OCI-LY3 (cell line): ENCODE measurements around the gene ZFAND3.

Experiments used
- H2AFZ ChIP-seq: fragments of 200-600, 300-600 bp; shearing (Covaris generic); 2 replicates; pipeline ENCODE4 v1.6.0; 2014; ENCODE audit warnings: antibody characterized with exemption, low read depth, low read length
- H3K27ac ChIP-seq: fragments of 200-600, 300-600 bp; sonication (generic); 2 replicates; pipeline ENCODE4 v1.5.1; 2014; ENCODE audit warnings: mild to moderate bottlenecking, low read length, moderate library complexity, mixed read lengths
- H3K27me3 ChIP-seq: fragments of 200-600, 300-600 bp; sonication (generic); 2 replicates; pipeline ENCODE4 v1.6.1; 2014; ENCODE audit warnings: low read depth, low read length, mixed read lengths
- H3K36me3 ChIP-seq: fragments of 200-600, 300-600 bp; sonication (generic); replicated peaks from 2 replicates; pipeline ENCODE3; 2014; ENCODE audit warnings: low read depth, low read length, mixed read lengths
- H3K4me1 ChIP-seq: fragments of 300-600, 200-600 bp; sonication (generic); 2 replicates; pipeline ENCODE4 v1.6.1; 2014; ENCODE audit warnings: low read length, mixed read lengths
- H3K4me2 ChIP-seq: fragments of 200-600, 300-600 bp; sonication (generic); 2 replicates; pipeline ENCODE4 v1.6.1; 2014; ENCODE audit warnings: low read length, mixed read lengths
- H3K4me3 ChIP-seq: fragments of 300-600, 200-600 bp; sonication (generic); 2 replicates; pipeline ENCODE4 v1.5.1; 2014; ENCODE audit warnings: antibody characterized with exemption, mild to moderate bottlenecking, low read length, moderate library complexity
- H3K79me2 ChIP-seq: fragments of 300-600, 200-600 bp; shearing (Covaris generic); 2 replicates; pipeline ENCODE4 v1.6.1; 2014; ENCODE audit warnings: mild to moderate bottlenecking, low read length, mixed read lengths
- H3K9ac ChIP-seq: fragments of 300-600, 200-600 bp; shearing (Covaris generic); 2 replicates; pipeline ENCODE4 v1.6.0; 2014; ENCODE audit warnings: mild to moderate bottlenecking, low read length, moderate library complexity
- H3K9me3 ChIP-seq: fragments of 200-600, 300-600 bp; shearing (Covaris generic); 2 replicates; pipeline ENCODE4 v1.6.1; 2014; ENCODE audit warnings: low read length, mixed read lengths; ENCODE audit not compliant: insufficient read depth
- H4K20me1 ChIP-seq: fragments of 200-600, 300-600 bp; sonication (generic); 2 replicates; pipeline ENCODE4 v1.6.1; 2016; ENCODE audit warnings: low read length, mixed read lengths; ENCODE audit not compliant: insufficient read depth
- CTCF ChIP-seq: fragments of 200-600, 300-600 bp; sonication (generic); IDR thresholded peaks from 2 replicates; pipeline ENCODE4 v1.5.1; 2014; ENCODE audit warnings: antibody characterized with exemption, low read length, low read depth
- EZH2phosphoT487 ChIP-seq: fragments of 200-600 bp; shearing (Covaris generic); IDR thresholded peaks from 2 replicates; pipeline ENCODE4 v1.6.1; 2018; ENCODE audit warnings: antibody characterized with exemption, mixed run types, low read depth

The ZFAND3 gene

GRCh38 chr6:38193481-38194281 is 374.2 kb downstream of the ZFAND3 start:
- TF ChIP-seq CTCF (no peak), EZH2phosphoT487 (no peak)
- Histone ChIP-seq H3K27ac (no peak overlapping the region), H3K9me3 (no peaks in the 10 kb centered on the region), H3K4me2 (no peak overlapping the region), H3K9ac (no peak overlapping the region), H3K4me3 (no peak overlapping the region), H3K79me2 (no peaks in the 10 kb centered on the region), H2AFZ (no peak overlapping the region), H3K27me3 (no peaks in the 10 kb centered on the region), H3K4me1 (peaks cover 8% of the 10 kb centered on the region), H3K36me3 (no peaks in the 10 kb centered on the region), H4K20me1 (no peaks in the 10 kb centered on the region)

GRCh38 chr6:38194282-38194572 is 374.7 kb downstream of the ZFAND3 start:
- no peak overlapping the region for H3K27ac ChIP-seq
- H4K20me1 ChIP-seq = no peaks in the 10 kb centered on the region
- H3K4me3 ChIP-seq = no peak overlapping the region
- TF ChIP-seq CTCF = no peak
- no peak for TF ChIP-seq EZH2phosphoT487
- no peaks in the 10 kb centered on the region for H3K79me2 ChIP-seq
- H3K9ac ChIP-seq = no peak overlapping the region
- H3K4me2 ChIP-seq = no peak overlapping the region
- no peaks in the 10 kb centered on the region for H3K36me3 ChIP-seq
- H2AFZ ChIP-seq = no peak overlapping the region
- no peaks in the 10 kb centered on the region for H3K9me3 ChIP-seq
- H3K27me3 ChIP-seq = no peaks in the 10 kb centered on the region
- peaks cover 8% of the 10 kb centered on the region for H3K4me1 ChIP-seq

GRCh38 chr6:38194589-38194988 is 375.1 kb downstream of the ZFAND3 start:
- H3K27me3 ChIP-seq = no peaks in the 10 kb centered on the region
- H3K79me2 ChIP-seq = no peaks in the 10 kb centered on the region
- H2AFZ ChIP-seq = no peak overlapping the region
- no peak overlapping the region for H3K9ac ChIP-seq
- peaks cover 8% of the 10 kb centered on the region for H3K4me1 ChIP-seq
- no peak for TF ChIP-seq CTCF
- no peak overlapping the region for H3K4me3 ChIP-seq
- H3K4me2 ChIP-seq = no peak overlapping the region
- H3K9me3 ChIP-seq = no peaks in the 10 kb centered on the region
- H3K36me3 ChIP-seq = no peaks in the 10 kb centered on the region
- no peak overlapping the region for H3K27ac ChIP-seq
- H4K20me1 ChIP-seq = no peaks in the 10 kb centered on the region

GRCh38 chr6:38195113-38195635 is 375.6 kb downstream of the ZFAND3 start:
- Histone ChIP-seq H3K27me3 (no peaks in the 10 kb centered on the region), H4K20me1 (no peaks in the 10 kb centered on the region)
- TF ChIP-seq EZH2phosphoT487 = no peak
- TF ChIP-seq CTCF = no peak

More at GRCh38 chr6:38195113-38195635, 375.6 kb downstream of the ZFAND3 start:
- H3K4me3 ChIP-seq = no peak overlapping the region
- peaks cover 10% of the 10 kb centered on the region for H3K4me1 ChIP-seq
- no peak overlapping the region for H3K27ac ChIP-seq
- H3K36me3 ChIP-seq = no peaks in the 10 kb centered on the region
- H3K79me2 ChIP-seq = no peaks in the 10 kb centered on the region
- H3K9me3 ChIP-seq = no peaks in the 10 kb centered on the region
- H3K4me2 ChIP-seq = no peak overlapping the region
- no peak overlapping the region for H3K9ac ChIP-seq
- H2AFZ ChIP-seq = no peak overlapping the region
